HepG2 (cell line): Measurements from ENCODE around the gene WFDC10B. TPM values are rescaled to one million over a fixed set of nuclear protein-coding genes. Genes with fewer than 3 reads are reported as not detected.

ENCODE experiments used
- ATAC-seq: fragments of 200-7000 bp; cut with Tn5 transposase; 3 replicates; pipeline ENCODE4 v1.9.1; 2020; ENCODE audit warnings: mild to moderate bottlenecking, moderate library complexity
- BruUV-seq: library from RNA; stranded (reverse); fragments of 400-500 nt; replicated peaks from 2 replicates; lab custom pipeline; 2021; lab: Mats Ljungman, UMichigan
- CTCF ChIA-PET: fragments of 300-600 bp; formaldehyde crosslinking; extraction: SDS; loops from one replicate; lab custom pipeline; 2021; ENCODE audit warnings: low total read pairs, inconsistent platforms, low intra/inter-chr PET ratio; lab: Yijun Ruan, JAX
- POLR2A ChIA-PET: fragments of 350-600 bp; sonication (Branson Sonifier 250); formaldehyde crosslinking; loops from one replicate; lab custom pipeline; 2020; ENCODE audit warnings: antibody characterized with exemption, inconsistent platforms; lab: Yijun Ruan, JAX
- DNase-seq: peaks from one replicate; pipeline ENCODE4 v3.0.0-alpha.2; 2015; ENCODE audit warnings: low spot score
- FAIRE-seq: peaks from 3 replicates; lab custom pipeline; 2011; peaks lifted over from hg19 to GRCh38; lab: Jason Lieb, UNC
- H2AFZ ChIP-seq: one replicate; pipeline ENCODE4 v1.6.1; 2011; ENCODE audit warnings: low read length, inconsistent platforms
- H3K27ac ChIP-seq: fragments of 300-600 bp; 3 replicates; pipeline ENCODE4 v1.8.0; 2011; ENCODE audit warnings: mixed run types, mild to moderate bottlenecking, mixed read lengths, low read length, inconsistent platforms; ENCODE audit not compliant: insufficient read depth; ENCODE audit errors: extremely low read length
- H3K27me3 ChIP-seq, 2 experiments: fragments of 200-600 bp in 1 of 2; 2 replicates in 1 of 2; 3 replicates in 1 of 2; pipeline versions ENCODE4 v1.6.0 to v1.8.0; 2011; ENCODE audit warnings: low read length in 2 of 2, mild to moderate bottlenecking in 2 of 2, moderate library complexity in 2 of 2, inconsistent platforms in 1 of 2; ENCODE audit not compliant: insufficient read depth in 2 of 2, control insufficient read depth in 1 of 2
- H3K36me3 ChIP-seq, 2 experiments: fragments of 200-600 bp in 1 of 2; replicated peaks in 1 of 2; 2 replicates in 1 of 2; 3 replicates in 1 of 2; pipeline versions ENCODE4 v1.5.1 to v1.8.0; 2011; ENCODE audit warnings: low read length in 2 of 2, inconsistent platforms in 1 of 2; ENCODE audit not compliant: insufficient read depth in 2 of 2, control insufficient read depth in 1 of 2
- H3K4me1 ChIP-seq: 2 replicates; pipeline ENCODE4 v1.5.1; 2012; ENCODE audit warnings: low read length, inconsistent platforms; ENCODE audit not compliant: insufficient read depth
- H3K4me2 ChIP-seq: 2 replicates; pipeline ENCODE4 v1.6.0; 2011; ENCODE audit warnings: low read depth, low read length, inconsistent platforms
- H3K4me3 ChIP-seq, 3 experiments: fragments of 200-600 bp in 1 of 3; sonication (generic), shearing (Covaris generic) in 1 of 3; replicated peaks in 1 of 3; 2 replicates each; pipeline ENCODE4 v1.5.1; 2011 to 2016; ENCODE audit warnings: low read length in 3 of 3, inconsistent platforms in 2 of 3, low read depth in 2 of 3, mild to moderate bottlenecking in 2 of 3, control low read depth in 1 of 3, mixed read lengths in 1 of 3; ENCODE audit not compliant: insufficient read depth in 1 of 3
- H3K79me2 ChIP-seq: one replicate; pipeline ENCODE4 v1.6.1; 2011; ENCODE audit warnings: low read length, inconsistent platforms; ENCODE audit not compliant: insufficient read depth
- H3K9ac ChIP-seq: 2 replicates; pipeline ENCODE4 v1.6.0; 2011; ENCODE audit warnings: mild to moderate bottlenecking, low read depth, low read length, inconsistent platforms; ENCODE audit not compliant: insufficient read depth
- H3K9me3 ChIP-seq: 2 replicates; pipeline ENCODE4 v1.5.1; 2012; ENCODE audit warnings: mild to moderate bottlenecking, low read length
- H4K20me1 ChIP-seq: 2 replicates; pipeline ENCODE4 v1.6.0; 2011; ENCODE audit warnings: inconsistent platforms, mild to moderate bottlenecking, low read length, moderate library complexity; ENCODE audit not compliant: insufficient read depth
- NFE2L1 ChIP-seq: sonication (generic); formaldehyde crosslinking; IDR thresholded peaks from 2 replicates; pipeline ENCODE4 v1.4.0; 2020; ENCODE audit warnings: missing genetic modification reagents, mild to moderate bottlenecking, borderline replicate concordance
- PCBP2 ChIP-seq: fragments of 200-400 bp; formaldehyde crosslinking; optimal IDR thresholded peaks from 2 replicates; pipeline ENCODE3; 2018; ENCODE audit warnings: low read length, low read depth; ENCODE audit not compliant: poor library complexity, severe bottlenecking
- PRMT3 ChIP-seq: sonication (generic); formaldehyde crosslinking; IDR thresholded peaks from 2 replicates; pipeline ENCODE4 v1.8.1; 2022; ENCODE audit warnings: low read depth, mild to moderate bottlenecking, moderate library complexity, missing genetic modification reagents, borderline replicate concordance
- SETDB1 ChIP-seq: sonication (generic); formaldehyde crosslinking; IDR thresholded peaks from 2 replicates; pipeline ENCODE4 v1.5.1; 2020; ENCODE audit warnings: missing genetic modification reagents, mild to moderate bottlenecking, borderline replicate concordance
- SNAPC2 ChIP-seq: sonication (generic); formaldehyde crosslinking; IDR thresholded peaks from 2 replicates; pipeline ENCODE4 v1.8.1; 2022; ENCODE audit warnings: mild to moderate bottlenecking, missing genetic modification reagents
- STAG1 ChIP-seq: sonication (generic); formaldehyde crosslinking; IDR thresholded peaks from 2 replicates; pipeline ENCODE4 v1.4.0; 2020; ENCODE audit warnings: missing genetic modification reagents
- ZNF792 ChIP-seq: IDR thresholded peaks from 2 replicates; pipeline ENCODE4 v1.6.1; 2016
- ZSCAN30 ChIP-seq: sonication (generic); formaldehyde crosslinking; IDR thresholded peaks from 2 replicates; pipeline ENCODE4 v1.5.0; 2020; ENCODE audit warnings: mild to moderate bottlenecking, missing genetic modification reagents
- WGBS: methylation state at CpG from one replicate; pipeline ENCODE4 v1.1.6; 2017; ENCODE audit warnings: low lambda C conversion rate; 5-methylcytosine and 5-hydroxymethylcytosine counted together
- in situ Hi-C: cut with HindIII; loops from 2 replicates; pipeline ENCODE4 v1.10.0; 2017; ENCODE audit warnings: low pct_unique_long_range_greater_than_20kb; ENCODE audit not compliant: extremely low pct_ligation_motif_present
- intact Hi-C: fragments of 100-400 bp; cut with micrococcal nuclease; formaldehyde crosslinking; loops from one replicate; pipeline ENCODE4 v1.10.0; 2022; ENCODE audit not compliant: unreplicated experiment
- polyA plus RNA-seq, 8 experiments: library from polyadenylated mRNA; depleted of rRNA in 3 of 8; stranded (reverse) in 7 of 8; unstranded in 1 of 8; fragments of >200 nt; fragmentation: Illumina TruSeq in 4 of 8; extraction: Trizol in 4 of 8; gene quantifications; 2 replicates each; pipeline versions ENCODE4 v1.2.1 to v1.2.3, GENCODE V29; 2011 to 2016; ENCODE audit warnings: low read depth in 4 of 8, missing spikeins in 1 of 8, mixed read lengths in 1 of 8; ENCODE audit not compliant: insufficient read depth in 1 of 8
- total RNA-seq, 5 experiments: library from RNA; depleted of rRNA; stranded (reverse); fragments of >200 nt; fragmentation: Illumina TruSeq; extraction: Trizol; gene quantifications; 2 replicates each; pipeline ENCODE4 v1.2.3, GENCODE V29; 2016; ENCODE audit warnings: low read depth in 1 of 5
- TF ChIP-seq, protein P1 (sequence below), 2 experiments: sonication (generic) in 1 of 2; formaldehyde crosslinking in 1 of 2; IDR thresholded peaks; 2 replicates each; pipeline versions ENCODE4 v1.6.1 to v1.9.0; 2014 to 2022; ENCODE audit warnings: antibody characterized with exemption in 1 of 2, borderline replicate concordance in 1 of 2, inconsistent platforms in 1 of 2, low read depth in 1 of 2, missing genetic modification reagents in 1 of 2
- TF ChIP-seq, protein P2 (sequence below): sonication (generic); formaldehyde crosslinking; IDR thresholded peaks from 2 replicates; pipeline ENCODE4 v1.4.0; 2020; ENCODE audit warnings: missing genetic modification reagents
- TF ChIP-seq, protein P3 (sequence below): IDR thresholded peaks from 2 replicates; pipeline ENCODE4 v1.6.1; 2016; ENCODE audit warnings: low read depth
- TF ChIP-seq, protein P4 (sequence below): sonication (generic); formaldehyde crosslinking; IDR thresholded peaks from 2 replicates; pipeline ENCODE4 v1.8.0; 2022; ENCODE audit warnings: missing genetic modification reagents, mild to moderate bottlenecking, inconsistent platforms, borderline replicate concordance

WFDC10B gene
- total and polyA plus RNA-seq, 2 of the 13 experiments (the other 11 are each of a cell fraction or from before 2014, with no cell fraction given) = 0.24 TPM; not detected in 1

DNA sequence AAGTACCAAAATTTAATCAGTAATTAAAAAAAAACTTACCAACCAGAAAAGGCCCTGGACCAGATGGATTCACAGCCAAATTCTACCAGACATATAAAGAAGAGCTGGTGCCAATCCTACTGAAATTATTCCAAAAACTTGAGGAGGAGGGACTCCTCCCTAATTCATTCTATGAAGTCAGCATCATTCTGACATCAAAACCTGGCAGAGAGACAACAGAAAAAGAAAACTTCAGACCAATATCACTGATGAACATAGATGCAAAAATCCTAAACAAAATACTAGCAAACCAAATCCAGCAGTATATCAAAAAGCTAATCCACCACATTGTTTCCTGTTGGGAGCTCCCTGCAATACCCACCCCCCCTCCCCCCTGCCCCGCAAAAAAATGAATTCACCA is 34.7 kb downstream of the WFDC10B start, which contains the start of gene WFDC11:
WFDC11 (minus strand) TSS at position 101 of the 400 bp plus-strand sequence. CDS start 19,639 bp downstream, outside the sequence.
- H3K4me2 ChIP-seq = no peak within 1 kb of the TSS
- H2AFZ ChIP-seq = no peak within 1 kb of the TSS
- H3K27me3 ChIP-seq = no peaks in the 10 kb centered on the region
- H3K36me3 ChIP-seq = no peaks in the 10 kb centered on the region
- H3K4me3 ChIP-seq = no peak within 1 kb of the TSS
- no peaks in the 10 kb centered on the region for H4K20me1 ChIP-seq
- ChIA-PET POLR2A (no interaction called here), CTCF (no interaction called here)
- in situ Hi-C loops (no loop called here), intact Hi-C loops (no loop called here)
- H3K27ac ChIP-seq = no peak within 1 kb of the TSS
- no peaks in the 10 kb centered on the region for H3K9me3 ChIP-seq
- WGBS = 0% methylated on average over 1 of the region's 1 CpG
- ATAC-seq (no peak), DNase-seq (no peak), FAIRE-seq (no peak)
- no TSS peak for BruUV-seq
- no peaks in the 10 kb centered on the region for H3K4me1 ChIP-seq
- H3K79me2 ChIP-seq = no peaks in the 10 kb centered on the region
- H3K9ac ChIP-seq = no peak within 1 kb of the TSS
- TF ChIP-seq ZNF792 (CRISPR knock-in tag) (no peak), ZSCAN30 (CRISPR knock-in tag) (no peak), SNAPC2 (CRISPR knock-in tag) (no peak), PRMT3 (CRISPR knock-in tag) (no peak), STAG1 (no peak), NFE2L1 (CRISPR knock-in tag) (no peak), SETDB1 (CRISPR knock-in tag) (no peak), PCBP2 (no peak)
- TF ChIP-seq, protein P1, sequence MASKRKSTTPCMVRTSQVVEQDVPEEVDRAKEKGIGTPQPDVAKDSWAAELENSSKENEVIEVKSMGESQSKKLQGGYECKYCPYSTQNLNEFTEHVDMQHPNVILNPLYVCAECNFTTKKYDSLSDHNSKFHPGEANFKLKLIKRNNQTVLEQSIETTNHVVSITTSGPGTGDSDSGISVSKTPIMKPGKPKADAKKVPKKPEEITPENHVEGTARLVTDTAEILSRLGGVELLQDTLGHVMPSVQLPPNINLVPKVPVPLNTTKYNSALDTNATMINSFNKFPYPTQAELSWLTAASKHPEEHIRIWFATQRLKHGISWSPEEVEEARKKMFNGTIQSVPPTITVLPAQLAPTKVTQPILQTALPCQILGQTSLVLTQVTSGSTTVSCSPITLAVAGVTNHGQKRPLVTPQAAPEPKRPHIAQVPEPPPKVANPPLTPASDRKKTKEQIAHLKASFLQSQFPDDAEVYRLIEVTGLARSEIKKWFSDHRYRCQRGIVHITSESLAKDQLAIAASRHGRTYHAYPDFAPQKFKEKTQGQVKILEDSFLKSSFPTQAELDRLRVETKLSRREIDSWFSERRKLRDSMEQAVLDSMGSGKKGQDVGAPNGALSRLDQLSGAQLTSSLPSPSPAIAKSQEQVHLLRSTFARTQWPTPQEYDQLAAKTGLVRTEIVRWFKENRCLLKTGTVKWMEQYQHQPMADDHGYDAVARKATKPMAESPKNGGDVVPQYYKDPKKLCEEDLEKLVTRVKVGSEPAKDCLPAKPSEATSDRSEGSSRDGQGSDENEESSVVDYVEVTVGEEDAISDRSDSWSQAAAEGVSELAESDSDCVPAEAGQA (IDR thresholded peaks at IDR 0.05; ENCODE audit: low read depth) = no peak
- TF ChIP-seq, protein P1 (CRISPR knock-in tag; IDR thresholded peaks at IDR 0.05; ENCODE audit: borderline replicate concordance) = no peak
- TF ChIP-seq, protein P2, sequence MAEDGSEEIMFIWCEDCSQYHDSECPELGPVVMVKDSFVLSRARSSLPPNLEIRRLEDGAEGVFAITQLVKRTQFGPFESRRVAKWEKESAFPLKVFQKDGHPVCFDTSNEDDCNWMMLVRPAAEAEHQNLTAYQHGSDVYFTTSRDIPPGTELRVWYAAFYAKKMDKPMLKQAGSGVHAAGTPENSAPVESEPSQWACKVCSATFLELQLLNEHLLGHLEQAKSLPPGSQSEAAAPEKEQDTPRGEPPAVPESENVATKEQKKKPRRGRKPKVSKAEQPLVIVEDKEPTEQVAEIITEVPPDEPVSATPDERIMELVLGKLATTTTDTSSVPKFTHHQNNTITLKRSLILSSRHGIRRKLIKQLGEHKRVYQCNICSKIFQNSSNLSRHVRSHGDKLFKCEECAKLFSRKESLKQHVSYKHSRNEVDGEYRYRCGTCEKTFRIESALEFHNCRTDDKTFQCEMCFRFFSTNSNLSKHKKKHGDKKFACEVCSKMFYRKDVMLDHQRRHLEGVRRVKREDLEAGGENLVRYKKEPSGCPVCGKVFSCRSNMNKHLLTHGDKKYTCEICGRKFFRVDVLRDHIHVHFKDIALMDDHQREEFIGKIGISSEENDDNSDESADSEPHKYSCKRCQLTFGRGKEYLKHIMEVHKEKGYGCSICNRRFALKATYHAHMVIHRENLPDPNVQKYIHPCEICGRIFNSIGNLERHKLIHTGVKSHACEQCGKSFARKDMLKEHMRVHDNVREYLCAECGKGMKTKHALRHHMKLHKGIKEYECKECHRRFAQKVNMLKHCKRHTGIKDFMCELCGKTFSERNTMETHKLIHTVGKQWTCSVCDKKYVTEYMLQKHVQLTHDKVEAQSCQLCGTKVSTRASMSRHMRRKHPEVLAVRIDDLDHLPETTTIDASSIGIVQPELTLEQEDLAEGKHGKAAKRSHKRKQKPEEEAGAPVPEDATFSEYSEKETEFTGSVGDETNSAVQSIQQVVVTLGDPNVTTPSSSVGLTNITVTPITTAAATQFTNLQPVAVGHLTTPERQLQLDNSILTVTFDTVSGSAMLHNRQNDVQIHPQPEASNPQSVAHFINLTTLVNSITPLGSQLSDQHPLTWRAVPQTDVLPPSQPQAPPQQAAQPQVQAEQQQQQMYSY (CRISPR knock-in tag) = no peak
- TF ChIP-seq, protein P3, sequence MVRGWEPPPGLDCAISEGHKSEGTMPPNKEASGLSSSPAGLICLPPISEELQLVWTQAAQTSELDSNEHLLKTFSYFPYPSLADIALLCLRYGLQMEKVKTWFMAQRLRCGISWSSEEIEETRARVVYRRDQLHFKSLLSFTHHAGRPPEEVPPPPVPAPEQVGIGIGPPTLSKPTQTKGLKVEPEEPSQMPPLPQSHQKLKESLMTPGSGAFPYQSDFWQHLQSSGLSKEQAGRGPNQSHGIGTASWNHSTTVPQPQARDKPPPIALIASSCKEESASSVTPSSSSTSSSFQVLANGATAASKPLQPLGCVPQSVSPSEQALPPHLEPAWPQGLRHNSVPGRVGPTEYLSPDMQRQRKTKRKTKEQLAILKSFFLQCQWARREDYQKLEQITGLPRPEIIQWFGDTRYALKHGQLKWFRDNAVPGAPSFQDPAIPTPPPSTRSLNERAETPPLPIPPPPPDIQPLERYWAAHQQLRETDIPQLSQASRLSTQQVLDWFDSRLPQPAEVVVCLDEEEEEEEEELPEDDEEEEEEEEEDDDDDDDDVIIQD = no peak
- TF ChIP-seq, protein P4, sequence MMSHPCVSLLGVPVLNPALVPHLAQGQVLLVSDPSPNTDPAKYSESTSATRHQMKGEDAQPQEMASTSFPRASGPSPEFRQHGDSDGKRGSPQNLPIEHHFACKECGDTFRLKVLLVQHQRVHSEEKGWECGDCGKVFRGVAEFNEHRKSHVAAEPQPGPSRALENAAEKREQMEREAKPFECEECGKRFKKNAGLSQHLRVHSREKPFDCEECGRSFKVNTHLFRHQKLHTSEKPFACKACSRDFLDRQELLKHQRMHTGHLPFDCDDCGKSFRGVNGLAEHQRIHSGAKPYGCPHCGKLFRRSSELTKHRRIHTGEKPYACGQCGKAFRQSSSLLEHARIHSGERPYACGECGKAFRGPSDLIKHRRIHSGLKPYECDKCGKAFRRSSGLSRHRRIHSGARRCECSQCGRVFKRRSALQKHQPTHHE (CRISPR knock-in tag) = no peak
